ENCODE results near the gene MAP4K4. TPM values are rescaled to one million over a fixed set of nuclear protein-coding genes. Genes with fewer than 3 reads are reported as not detected.
"Not testable (repeated sequence)": the region's sequence is repeated elsewhere in the genome, so short reads cannot be mapped to it uniquely, and the experiment has no call there.

MAP4K4 gene
- total and polyA plus RNA-seq, 2 of the 13 experiments (the other 11 are each of a cell fraction or from before 2014, with no cell fraction given) = 105 to 264 TPM

DNA sequence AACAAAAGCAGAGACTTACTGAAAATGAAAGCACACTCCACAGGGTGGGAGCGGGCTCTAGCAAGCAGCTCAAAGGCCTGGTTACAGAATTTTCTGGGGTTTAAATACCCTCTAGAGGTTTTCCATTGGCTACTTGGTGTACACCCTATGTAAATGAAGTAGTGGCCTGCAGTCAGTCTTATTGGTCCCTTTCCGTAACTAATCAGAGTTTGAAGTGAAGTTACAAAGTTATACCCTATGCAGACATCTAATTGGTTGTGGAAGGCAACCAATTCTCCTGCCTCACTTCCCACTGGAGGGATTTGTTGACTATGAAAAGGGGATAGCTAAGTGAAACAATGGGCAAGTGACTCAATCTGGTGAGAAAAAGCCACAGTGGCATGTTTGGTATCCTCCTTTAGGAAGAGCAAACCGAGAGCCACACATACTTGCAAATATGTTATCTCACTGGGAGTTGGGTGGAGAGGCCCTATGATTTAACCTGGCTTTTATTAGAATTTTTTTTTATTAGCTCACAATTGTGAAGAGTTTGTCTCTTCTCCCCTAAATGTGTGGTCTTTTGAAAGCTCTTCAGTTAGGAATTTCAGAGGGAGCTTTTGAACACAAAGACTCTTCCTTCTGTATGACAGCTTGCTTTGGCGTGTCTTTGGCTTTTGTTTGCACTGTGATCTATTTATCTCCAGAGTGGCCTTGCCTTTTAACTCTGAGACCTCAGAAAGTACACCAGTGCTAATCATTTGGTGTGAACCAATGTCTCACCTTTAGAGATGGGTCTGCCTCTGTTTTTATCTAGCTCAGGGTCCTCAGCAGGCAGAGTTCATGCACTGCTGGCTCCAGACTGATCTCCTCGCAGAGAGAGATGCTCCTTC, 69.6 kb downstream of the MAP4K4 start (continued):
- no peak for TF ChIP-seq ZBTB38 (CRISPR knock-in tag; IDR thresholded peaks at IDR 0.05)
- 0 out of 2 replicates have a peak, but pooled peaks have one; percentile 15 for TF ChIP-seq POGK (CRISPR knock-in tag; conservative IDR thresholded peaks at IDR 0.05)
- no peak for TF ChIP-seq MBNL3 (CRISPR knock-in tag; conservative IDR thresholded peaks at IDR 0.05)
- no peak for TF ChIP-seq ZFP90 (CRISPR knock-in tag; IDR thresholded peaks at IDR 0.05; ENCODE audit: borderline replicate concordance)
- TF ChIP-seq KDM6A (CRISPR knock-in tag; IDR thresholded peaks at IDR 0.05; ENCODE audit: low read depth) = no peak
- TF ChIP-seq ZNF788 (CRISPR knock-in tag; IDR thresholded peaks at IDR 0.05; ENCODE audit: borderline replicate concordance) = no peak

GRCh38 chr2:101768556-101769220, 71.2 kb downstream of the MAP4K4 start:
- intact Hi-C loops (cut with micrococcal nuclease; ENCODE audit: unreplicated experiment) = loop anchor here (5.0 kb wide), 1 partner anchor 436 kb away; no protein-coding TSS in a partner anchor
- DNase-seq (ENCODE audit: low spot score) (no peak), FAIRE-seq (no peak), ATAC-seq (no peak)
- WGBS (ENCODE audit: low lambda C conversion rate) = 62% methylated on average over 4 of the region's 4 CpGs
- H3K4me3 ChIP-seq (replicated peaks in 1 of 3; ENCODE audit: insufficient read depth in 1 of 3, low read depth in 2 of 3, low read length in 3 of 3) = no peak overlapping the region
- no peak overlapping the region for H3K9ac ChIP-seq (ENCODE audit: insufficient read depth, low read depth, low read length)
- H3K4me2 ChIP-seq (ENCODE audit: low read depth, low read length) = peak overlapping the region; percentile 21
- TF ChIP-seq PHF21A (CRISPR knock-in tag; IDR thresholded peaks at IDR 0.05) (0 out of 2 replicates have a peak, but pooled peaks have one; percentile 24), ZNF501 (CRISPR knock-in tag; IDR thresholded peaks at IDR 0.05) (no peak), ATF1 (CRISPR knock-in tag; IDR thresholded peaks at IDR 0.05) (peak; percentile 54; the same call in 1 of the 2 replicates), SAP130 (CRISPR knock-in tag; IDR thresholded peaks at IDR 0.05; ENCODE audit: low read depth) (0 out of 2 replicates have a peak, but pooled peaks have one; percentile 9)
- BruUV-seq (replicated peaks) = no TSS peak
- H3K27me3 ChIP-seq (ENCODE audit: control insufficient read depth in 1 of 2, insufficient read depth in 2 of 2, low read length in 2 of 2) = no peaks in the 10 kb centered on the region
- in situ Hi-C loops (cut with HindIII; ENCODE audit: extremely low pct_ligation_motif_present, low pct_unique_long_range_greater_than_20kb) = no loop called here
- CTCF ChIA-PET (ENCODE audit: low intra/inter-chr PET ratio, low total read pairs) = no interaction called here
- H3K79me2 ChIP-seq (ENCODE audit: insufficient read depth, low read length) = peaks cover 97% of the 10 kb centered on the region
- POLR2A ChIA-PET = interaction anchor here (1.2 to 2.2 kb wide), 3 partner anchors 7 to 202 kb away, joined by 5 to 7 read pairs (median 6); no protein-coding TSS in a partner anchor
- peaks cover 100% of the 10 kb centered on the region for H3K4me1 ChIP-seq (ENCODE audit: insufficient read depth, low read length)
- peaks cover 62% of the 10 kb centered on the region for H4K20me1 ChIP-seq (ENCODE audit: insufficient read depth, low read length)
- peak overlapping the region; percentile 10 for H3K27ac ChIP-seq (ENCODE audit: extremely low read length, insufficient read depth, low read length)
- H2AFZ ChIP-seq (ENCODE audit: low read length) = no peak overlapping the region
- H3K36me3 ChIP-seq (replicated peaks in 1 of 2; ENCODE audit: control insufficient read depth in 1 of 2, insufficient read depth in 2 of 2, low read length in 2 of 2) = 0 out of 5 replicates have a peak, but pooled peaks cover 0 to 1% of the 10 kb centered on the region in 2 experiments
- H3K9me3 ChIP-seq (ENCODE audit: low read length) = no peaks in the 10 kb centered on the region

DNA sequence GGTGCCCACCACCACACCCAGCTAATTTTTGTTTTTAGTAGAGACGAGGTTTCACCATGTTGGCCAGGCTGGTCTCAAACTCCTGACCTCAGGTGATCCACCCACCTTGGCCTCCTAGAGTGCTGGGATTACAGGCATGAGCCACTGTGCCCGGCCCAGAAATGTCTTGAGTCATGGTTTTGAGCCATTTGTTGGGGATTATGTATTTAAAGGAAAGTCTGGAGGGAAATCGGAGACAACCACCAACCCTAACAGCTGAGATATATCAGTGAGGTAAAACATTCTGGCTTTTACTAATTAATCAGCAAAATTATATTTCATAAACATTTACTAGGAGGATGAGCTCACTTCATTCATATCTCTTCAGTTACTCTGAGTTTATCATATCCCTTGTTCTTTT, 72.2 kb downstream of the MAP4K4 start:
- H3K36me3 ChIP-seq (replicated peaks in 1 of 2; ENCODE audit: control insufficient read depth in 1 of 2, insufficient read depth in 2 of 2, low read length in 2 of 2); H3K9me3 ChIP-seq (ENCODE audit: low read length); in situ Hi-C loops (cut with HindIII; ENCODE audit: extremely low pct_ligation_motif_present, low pct_unique_long_range_greater_than_20kb); H3K9ac ChIP-seq (ENCODE audit: insufficient read depth, low read depth, low read length); H3K27ac ChIP-seq (ENCODE audit: extremely low read length, insufficient read depth, low read length); H3K27me3 ChIP-seq (ENCODE audit: control insufficient read depth in 1 of 2, insufficient read depth in 2 of 2, low read length in 2 of 2); H2AFZ ChIP-seq (ENCODE audit: low read length); FAIRE-seq; DNase-seq (ENCODE audit: low spot score); H3K4me3 ChIP-seq (replicated peaks in 1 of 3; ENCODE audit: insufficient read depth in 1 of 3, low read depth in 2 of 3, low read length in 3 of 3); H3K4me2 ChIP-seq (ENCODE audit: low read depth, low read length); BruUV-seq (replicated peaks); ATAC-seq: not testable (repeated sequence)
- Histone ChIP-seq H3K79me2 (ENCODE audit: insufficient read depth, low read length) (peaks cover 97% of the 10 kb centered on the region), H3K4me1 (ENCODE audit: insufficient read depth, low read length) (peaks cover 100% of the 10 kb centered on the region), H4K20me1 (ENCODE audit: insufficient read depth, low read length) (peaks cover 57% of the 10 kb centered on the region)
- intact Hi-C loops (cut with micrococcal nuclease; ENCODE audit: unreplicated experiment) = loop anchor here (5.0 kb wide), 1 partner anchor 437 kb away; no protein-coding TSS in a partner anchor
- POLR2A ChIA-PET = interaction anchor here (0.9 to 1.5 kb wide), 4 partner anchors 27 to 203 kb away, joined by 3 to 6 read pairs (median 3); no protein-coding TSS in a partner anchor
- WGBS (ENCODE audit: low lambda C conversion rate) = 98% methylated on average over 3 of the region's 3 CpGs
- CTCF ChIA-PET (ENCODE audit: low intra/inter-chr PET ratio, low total read pairs) = interaction anchor here (1.7 kb wide), 2 partner anchors 53 to 62 kb away, joined by 9 to 16 read pairs; no protein-coding TSS in a partner anchor
